ENCODE measurements around the gene RITA1. TPM values are rescaled to one million over a fixed set of nuclear protein-coding genes. Genes with fewer than 3 reads are reported as not detected.
A peak's percentile ranks its signal among the peaks of the same experiment; 100 is the strongest.

The RITA1 gene
- total and polyA plus RNA-seq, 4 donors, result 9.1 to 19.7 (median 14.3) TPM

DNA sequence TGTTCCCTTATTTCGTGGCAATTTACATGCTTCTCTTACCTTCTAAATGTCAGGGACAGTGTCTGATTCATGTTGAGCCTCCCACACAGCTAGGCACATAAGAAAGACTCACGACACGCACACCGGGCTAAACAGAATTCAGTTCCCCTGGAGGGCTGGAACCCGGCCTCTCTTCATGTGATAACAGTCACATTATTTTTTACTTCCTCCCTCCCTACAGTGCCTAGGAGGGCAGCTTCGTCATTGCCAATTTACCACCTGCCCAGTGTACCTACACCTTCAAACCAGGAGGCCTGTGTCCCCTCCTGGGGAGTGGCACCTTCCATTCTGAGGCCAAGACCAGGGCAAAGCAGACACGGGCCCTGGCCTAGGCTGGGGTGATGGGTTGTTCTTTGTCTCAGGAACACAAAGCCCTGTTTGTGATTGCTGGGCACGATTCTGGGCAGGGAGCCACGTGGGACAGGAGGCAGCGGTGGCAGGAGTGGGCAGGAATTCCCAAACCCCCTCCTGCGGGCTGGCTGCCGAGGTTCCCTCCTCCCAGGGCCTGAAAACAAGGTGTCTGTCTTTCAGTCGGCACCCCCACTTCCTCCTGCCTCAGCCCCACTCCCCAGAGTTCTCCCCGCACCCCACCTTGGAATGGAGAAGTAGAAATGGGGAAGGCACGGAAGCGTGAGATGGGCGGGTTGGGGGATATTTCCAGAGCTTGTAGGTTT, 43.2 kb upstream of the RITA1 start:
- Histone ChIP-seq H3K4me3 (no peak overlapping the region), H3K9ac (ENCODE audit: insufficient read depth in 1 of 2, low read length in 2 of 2) (no peak overlapping the region), H3K9me3 (ENCODE audit: control insufficient read depth in 4 of 4, insufficient read depth in 3 of 4, low read length in 3 of 4) (peaks cover 0 to 3% (median 0%) of the 10 kb centered on the region in 4 donors), H3K27ac (ENCODE audit: low read depth in 1 of 2, low read length in 1 of 2) (peak overlapping the region in 1 of 2 donors; percentile 58), H3K36me3 (ENCODE audit: control insufficient read depth in 4 of 4, insufficient read depth in 4 of 4, low read length in 4 of 4) (no peaks in the 10 kb centered on the region), H3K4me1 (ENCODE audit: control insufficient read depth in 5 of 5, insufficient read depth in 5 of 5, low read length in 5 of 5) (no peaks in the 10 kb centered on the region), H3K27me3 (ENCODE audit: control insufficient read depth in 3 of 3, insufficient read depth in 3 of 3, low read length in 2 of 3) (no peaks in the 10 kb centered on the region)
- DNase-seq, result no peak
- no peak for ATAC-seq (ENCODE audit: insufficient read depth, low FRiP score)
- TF ChIP-seq, protein P1, sequence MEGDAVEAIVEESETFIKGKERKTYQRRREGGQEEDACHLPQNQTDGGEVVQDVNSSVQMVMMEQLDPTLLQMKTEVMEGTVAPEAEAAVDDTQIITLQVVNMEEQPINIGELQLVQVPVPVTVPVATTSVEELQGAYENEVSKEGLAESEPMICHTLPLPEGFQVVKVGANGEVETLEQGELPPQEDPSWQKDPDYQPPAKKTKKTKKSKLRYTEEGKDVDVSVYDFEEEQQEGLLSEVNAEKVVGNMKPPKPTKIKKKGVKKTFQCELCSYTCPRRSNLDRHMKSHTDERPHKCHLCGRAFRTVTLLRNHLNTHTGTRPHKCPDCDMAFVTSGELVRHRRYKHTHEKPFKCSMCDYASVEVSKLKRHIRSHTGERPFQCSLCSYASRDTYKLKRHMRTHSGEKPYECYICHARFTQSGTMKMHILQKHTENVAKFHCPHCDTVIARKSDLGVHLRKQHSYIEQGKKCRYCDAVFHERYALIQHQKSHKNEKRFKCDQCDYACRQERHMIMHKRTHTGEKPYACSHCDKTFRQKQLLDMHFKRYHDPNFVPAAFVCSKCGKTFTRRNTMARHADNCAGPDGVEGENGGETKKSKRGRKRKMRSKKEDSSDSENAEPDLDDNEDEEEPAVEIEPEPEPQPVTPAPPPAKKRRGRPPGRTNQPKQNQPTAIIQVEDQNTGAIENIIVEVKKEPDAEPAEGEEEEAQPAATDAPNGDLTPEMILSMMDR (IDR thresholded peaks at IDR 0.05; ENCODE audit: control extremely low read depth, extremely low read depth), result no peak
- 24 to 50% methylated on average over 17 of the region's 17 CpGs for WGBS, 2 donors

DNA sequence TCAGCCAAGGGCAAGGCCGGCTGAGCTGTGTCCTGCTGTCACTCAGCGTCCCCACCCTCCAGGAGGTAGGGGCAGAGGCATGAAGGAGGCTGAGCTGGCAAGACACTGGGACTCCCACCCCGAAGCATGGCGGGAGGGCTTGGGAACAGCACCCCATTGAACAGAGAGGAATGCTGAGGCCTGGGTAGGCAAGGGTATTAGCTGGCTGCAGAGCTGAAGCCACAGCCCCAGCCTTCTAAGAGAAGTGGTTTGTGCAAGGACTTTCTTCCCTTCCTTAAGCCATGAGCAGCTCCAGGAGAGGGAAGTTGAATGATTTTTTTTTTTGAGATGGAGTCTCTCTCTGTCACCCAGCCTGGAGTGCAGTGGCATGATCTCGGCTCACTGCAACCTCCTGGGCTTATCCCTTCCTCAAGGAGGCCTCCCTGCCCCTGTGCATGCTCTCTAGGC, 42.6 kb upstream of the RITA1 start:
- Histone ChIP-seq H3K27me3 (ENCODE audit: control insufficient read depth in 3 of 3, insufficient read depth in 3 of 3, low read length in 2 of 3) (no peaks in the 10 kb centered on the region), H3K27ac (ENCODE audit: low read depth in 1 of 2, low read length in 1 of 2) (peak overlapping the region in 1 of 2 donors; percentile 58), H3K36me3 (ENCODE audit: control insufficient read depth in 4 of 4, insufficient read depth in 4 of 4, low read length in 4 of 4) (no peaks in the 10 kb centered on the region), H3K9me3 (ENCODE audit: control insufficient read depth in 4 of 4, insufficient read depth in 3 of 4, low read length in 3 of 4) (peaks cover 0 to 3% (median 0%) of the 10 kb centered on the region in 4 donors), H3K4me3 (no peak overlapping the region), H3K4me1 (ENCODE audit: control insufficient read depth in 5 of 5, insufficient read depth in 5 of 5, low read length in 5 of 5) (no peaks in the 10 kb centered on the region), H3K9ac (ENCODE audit: insufficient read depth in 1 of 2, low read length in 2 of 2) (no peak overlapping the region)
- WGBS, 2 donors, result 51 to 61% methylated on average over 5 of the region's 5 CpGs
- TF ChIP-seq, protein P1 (IDR thresholded peaks at IDR 0.05; ENCODE audit: control extremely low read depth, extremely low read depth), result no peak
- ATAC-seq (ENCODE audit: insufficient read depth, low FRiP score) (no peak), DNase-seq (no peak)

DNA sequence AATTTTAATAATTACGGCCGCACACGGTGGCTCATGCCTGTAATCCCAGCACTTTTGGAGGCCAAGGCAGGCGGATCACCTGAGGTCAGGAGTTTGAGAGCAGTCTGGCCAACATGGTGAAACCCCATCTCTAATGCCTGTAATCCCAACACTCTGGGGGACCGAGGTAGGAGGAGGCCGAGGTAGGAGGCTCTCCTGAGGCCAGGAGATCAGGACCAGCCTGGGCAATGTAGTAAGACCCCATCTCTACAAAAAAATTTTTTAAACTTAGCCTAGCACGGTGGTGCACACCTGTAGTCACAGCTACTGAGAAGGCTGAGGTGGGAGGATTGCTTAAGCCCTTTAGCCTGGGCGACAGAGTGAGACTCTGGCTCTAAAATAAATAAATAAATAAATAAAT, 41.6 kb upstream of the RITA1 start:
- no peak for DNase-seq
- WGBS, 2 donors, result 94% methylated on average over 8 of the region's 8 CpGs
- H3K36me3 ChIP-seq (ENCODE audit: control insufficient read depth in 4 of 4, insufficient read depth in 4 of 4, low read length in 4 of 4), result no peaks in the 10 kb centered on the region
- H3K9me3 ChIP-seq (ENCODE audit: control insufficient read depth in 4 of 4, insufficient read depth in 3 of 4, low read length in 3 of 4), result peaks cover 0 to 3% (median 0%) of the 10 kb centered on the region in 4 donors
- no peak overlapping the region for H3K4me3 ChIP-seq
- TF ChIP-seq, protein P1 (IDR thresholded peaks at IDR 0.05; ENCODE audit: control extremely low read depth, extremely low read depth), result no peak
- H3K27me3 ChIP-seq (ENCODE audit: control insufficient read depth in 3 of 3, insufficient read depth in 3 of 3, low read length in 2 of 3), result no peaks in the 10 kb centered on the region
- no peak for ATAC-seq (ENCODE audit: insufficient read depth, low FRiP score)
- H3K27ac ChIP-seq (ENCODE audit: low read depth in 1 of 2, low read length in 1 of 2), result no peak overlapping the region
- no peak overlapping the region for H3K9ac ChIP-seq (ENCODE audit: insufficient read depth in 1 of 2, low read length in 2 of 2)
- no peaks in the 10 kb centered on the region for H3K4me1 ChIP-seq (ENCODE audit: control insufficient read depth in 5 of 5, insufficient read depth in 5 of 5, low read length in 5 of 5)
